ES-I3 (cell line): ENCODE results near the gene ALPI.

ENCODE experiments used
- H3K36me3 ChIP-seq: 2 replicates; pipeline ENCODE4 v1.6.1; 2013; ENCODE audit warnings: mild to moderate bottlenecking, low read length, control low read depth, moderate library complexity; ENCODE audit not compliant: insufficient read depth
- H3K4me1 ChIP-seq: 2 replicates; pipeline ENCODE4 v1.6.1; 2013; ENCODE audit warnings: mild to moderate bottlenecking, control low read depth, low read length; ENCODE audit not compliant: insufficient read depth
- H3K9ac ChIP-seq: 2 replicates; pipeline ENCODE4 v1.6.1; 2013; ENCODE audit warnings: low read depth, mild to moderate bottlenecking, low read length, moderate library complexity
- H3K9me3 ChIP-seq: 2 replicates; pipeline ENCODE4 v1.6.1; 2013; ENCODE audit warnings: mild to moderate bottlenecking, low read length, moderate library complexity; ENCODE audit not compliant: control insufficient read depth, insufficient read depth

Gene ALPI

GRCh38 chr2:232458051-232458660 is 2.2 kb downstream of the ALPI start:
- H3K36me3 ChIP-seq, result no peaks in the 10 kb centered on the region
- no peaks in the 10 kb centered on the region for H3K9me3 ChIP-seq
- no peaks in the 10 kb centered on the region for H3K4me1 ChIP-seq
- no peak overlapping the region for H3K9ac ChIP-seq

- H3K9me3 ChIP-seq, result no peaks in the 10 kb centered on the region
- H3K4me1 ChIP-seq, result no peaks in the 10 kb centered on the region
- no peak overlapping the region for H3K9ac ChIP-seq
- no peaks in the 10 kb centered on the region for H3K36me3 ChIP-seq
Measured at GRCh38 chr2:232458661-232459418, 2.9 kb downstream of the ALPI start.

GRCh38 chr2:232459419-232460035 is 3.6 kb downstream of the ALPI start:
- Histone ChIP-seq H3K36me3 (no peaks in the 10 kb centered on the region), H3K9ac (no peak overlapping the region), H3K4me1 (no peaks in the 10 kb centered on the region), H3K9me3 (no peaks in the 10 kb centered on the region)

GRCh38 chr2:232460171-232460570 is 4.2 kb downstream of the ALPI start:
- Histone ChIP-seq H3K9me3 (no peaks in the 10 kb centered on the region), H3K4me1 (no peaks in the 10 kb centered on the region), H3K36me3 (no peaks in the 10 kb centered on the region), H3K9ac (no peak overlapping the region)

- no peaks in the 10 kb centered on the region for H3K36me3 ChIP-seq
- no peaks in the 10 kb centered on the region for H3K9me3 ChIP-seq
- no peaks in the 10 kb centered on the region for H3K4me1 ChIP-seq
- no peak overlapping the region for H3K9ac ChIP-seq
Measured at GRCh38 chr2:232463701-232464543, 8.0 kb downstream of the ALPI start.

GRCh38 chr2:232464544-232464885 is 8.6 kb downstream of the ALPI start:
- Histone ChIP-seq H3K9me3 (no peaks in the 10 kb centered on the region), H3K9ac (no peak overlapping the region), H3K4me1 (no peaks in the 10 kb centered on the region), H3K36me3 (no peaks in the 10 kb centered on the region)

- H3K4me1 ChIP-seq, result no peaks in the 10 kb centered on the region
- no peaks in the 10 kb centered on the region for H3K36me3 ChIP-seq
- H3K9me3 ChIP-seq, result no peaks in the 10 kb centered on the region
- no peak overlapping the region for H3K9ac ChIP-seq
Measured at GRCh38 chr2:232465061-232465460, 9.1 kb downstream of the ALPI start.

GRCh38 chr2:232466221-232466620 is 10.3 kb downstream of the ALPI start:
- Histone ChIP-seq H3K9ac (no peak overlapping the region), H3K4me1 (no peaks in the 10 kb centered on the region), H3K9me3 (no peaks in the 10 kb centered on the region), H3K36me3 (no peaks in the 10 kb centered on the region)

GRCh38 chr2:232473467-232473890 is 17.5 kb downstream of the ALPI start:
- Histone ChIP-seq H3K9me3 (no peaks in the 10 kb centered on the region), H3K9ac (no peak overlapping the region), H3K36me3 (no peaks in the 10 kb centered on the region), H3K4me1 (no peaks in the 10 kb centered on the region)

GRCh38 chr2:232476045-232476444 is 20.1 kb downstream of the ALPI start:
- Histone ChIP-seq H3K9ac (no peak overlapping the region), H3K4me1 (no peaks in the 10 kb centered on the region), H3K36me3 (no peaks in the 10 kb centered on the region), H3K9me3 (no peaks in the 10 kb centered on the region)

GRCh38 chr2:232476791-232477190 is 20.8 kb downstream of the ALPI start:
- Histone ChIP-seq H3K4me1 (no peaks in the 10 kb centered on the region), H3K36me3 (no peaks in the 10 kb centered on the region), H3K9ac (no peak overlapping the region), H3K9me3 (no peaks in the 10 kb centered on the region)

- Histone ChIP-seq H3K36me3 (no peaks in the 10 kb centered on the region), H3K9ac (no peak overlapping the region), H3K4me1 (no peaks in the 10 kb centered on the region), H3K9me3 (no peaks in the 10 kb centered on the region)
Measured at GRCh38 chr2:232477751-232478510, 22.0 kb downstream of the ALPI start.

GRCh38 chr2:232478571-232479340 is 22.8 kb downstream of the ALPI start:
- H3K36me3 ChIP-seq, result no peaks in the 10 kb centered on the region
- H3K9ac ChIP-seq, result no peak overlapping the region
- H3K4me1 ChIP-seq, result no peaks in the 10 kb centered on the region
- H3K9me3 ChIP-seq, result no peaks in the 10 kb centered on the region
